Body of pancreas (tissue), 4 donors: Measurements from ENCODE around the gene BRD3.

ENCODE experiments used
- POLR2A ChIP-seq, 3 donors: fragments of 450-650 bp; IDR thresholded peaks; one replicate each; pipeline ENCODE4 v1.6.1; 2016; ENCODE audit warnings: antibody characterized with exemption in 3 of 3, mild to moderate bottlenecking in 2 of 3
- TF ChIP-seq, protein P1 (sequence below), 7 experiments: fragments of 450-650 bp in 4 of 7; fragments of 200-600 bp in 3 of 7; sonication (generic) in 3 of 7; IDR thresholded peaks; one replicate each; pipeline ENCODE4 v1.5.1; 2016 to 2019; ENCODE audit warnings: antibody characterized with exemption in 7 of 7

DNA sequence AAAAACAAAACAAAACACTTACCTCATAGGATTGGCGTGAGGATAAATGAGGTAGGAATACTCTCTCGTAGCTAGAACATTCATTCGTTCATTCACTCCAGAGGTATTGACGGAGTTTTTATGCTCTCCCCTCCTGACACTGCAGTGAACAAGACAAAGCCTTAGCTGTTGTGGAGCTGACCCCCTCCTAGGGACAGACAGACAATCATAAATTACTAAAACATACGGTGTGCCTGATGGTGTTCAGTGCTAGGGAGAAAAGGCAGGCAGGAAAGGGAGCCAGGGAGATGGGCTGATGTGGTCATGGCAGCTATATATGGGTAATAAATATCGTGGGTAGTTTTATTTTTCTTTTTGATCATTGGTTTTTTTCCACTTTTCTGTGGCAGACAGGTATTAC is 5.7 kb upstream of the BRD3 start:
- TF ChIP-seq, protein P1, sequence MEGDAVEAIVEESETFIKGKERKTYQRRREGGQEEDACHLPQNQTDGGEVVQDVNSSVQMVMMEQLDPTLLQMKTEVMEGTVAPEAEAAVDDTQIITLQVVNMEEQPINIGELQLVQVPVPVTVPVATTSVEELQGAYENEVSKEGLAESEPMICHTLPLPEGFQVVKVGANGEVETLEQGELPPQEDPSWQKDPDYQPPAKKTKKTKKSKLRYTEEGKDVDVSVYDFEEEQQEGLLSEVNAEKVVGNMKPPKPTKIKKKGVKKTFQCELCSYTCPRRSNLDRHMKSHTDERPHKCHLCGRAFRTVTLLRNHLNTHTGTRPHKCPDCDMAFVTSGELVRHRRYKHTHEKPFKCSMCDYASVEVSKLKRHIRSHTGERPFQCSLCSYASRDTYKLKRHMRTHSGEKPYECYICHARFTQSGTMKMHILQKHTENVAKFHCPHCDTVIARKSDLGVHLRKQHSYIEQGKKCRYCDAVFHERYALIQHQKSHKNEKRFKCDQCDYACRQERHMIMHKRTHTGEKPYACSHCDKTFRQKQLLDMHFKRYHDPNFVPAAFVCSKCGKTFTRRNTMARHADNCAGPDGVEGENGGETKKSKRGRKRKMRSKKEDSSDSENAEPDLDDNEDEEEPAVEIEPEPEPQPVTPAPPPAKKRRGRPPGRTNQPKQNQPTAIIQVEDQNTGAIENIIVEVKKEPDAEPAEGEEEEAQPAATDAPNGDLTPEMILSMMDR (IDR thresholded peaks at IDR 0.05) = no peak
- TF ChIP-seq POLR2A (IDR thresholded peaks at IDR 0.05) = no peak
